Cardiac muscle cell (in vitro differentiated cells and primary cell): ENCODE results near the gene NFASC. TPM values are rescaled to one million over a fixed set of nuclear protein-coding genes. Genes with fewer than 3 reads are reported as not detected.

Experiments used
- DNase-seq, 2 donors: peaks; one replicate each; pipeline versions ENCODE4 v3.0.0 to v3.0.0-alpha.2; 2010 to 2017; ENCODE audit warnings: low read depth in 1 of 2, low spot score in 1 of 2
- H3K27ac ChIP-seq: fragments of 200-600 bp; sonication (generic); 2 replicates; pipeline ENCODE4 v1.5.1; 2016
- H3K27me3 ChIP-seq: fragments of 200-600 bp; sonication (generic); 2 replicates; pipeline ENCODE4 v1.6.0; 2016; ENCODE audit warnings: control low read depth
- H3K36me3 ChIP-seq: fragments of 200-600 bp; sonication (generic); 2 replicates; pipeline ENCODE4 v1.5.1; 2016; ENCODE audit warnings: control low read depth
- H3K4me1 ChIP-seq: fragments of 200-600 bp; sonication (generic); 2 replicates; pipeline ENCODE4 v1.8.1; 2017; ENCODE audit warnings: low read depth, mild to moderate bottlenecking, mixed run types
- H3K4me3 ChIP-seq: fragments of 200-600 bp; sonication (generic); 2 replicates; pipeline ENCODE4 v1.5.1; 2016; ENCODE audit warnings: mild to moderate bottlenecking
- H3K9me3 ChIP-seq: fragments of 200-600 bp; sonication (generic); 2 replicates; pipeline ENCODE4 v1.5.1; 2017; ENCODE audit warnings: low read depth, mild to moderate bottlenecking, control low read depth
- CTCF ChIP-seq: IDR thresholded peaks from 2 replicates; pipeline ENCODE4 v1.5.1; 2012; ENCODE audit warnings: low read depth, mild to moderate bottlenecking, low read length
- polyA plus RNA-seq: library from polyadenylated mRNA; unstranded; fragments of >200 nt; fragmentation: Nextera tagmentation; extraction: Ambion mirVana; gene quantifications from 2 replicates; pipeline ENCODE4 v1.2.1, GENCODE V29; 2016
- total RNA-seq: library from RNA; depleted of rRNA; stranded (reverse); fragments of >200 nt; gene quantifications from 2 replicates; pipeline ENCODE4 v1.2.3, GENCODE V29; 2016

Gene NFASC
- total and polyA plus RNA-seq, 2 experiments from 2014 or later: 0.63 TPM; not detected in 1

GRCh38 chr1:205012391-205013140, 141.9 kb downstream of the NFASC start:
- Histone ChIP-seq H3K4me1 (no peaks in the 10 kb centered on the region), H3K36me3 (no peaks in the 10 kb centered on the region), H3K27ac (no peak overlapping the region), H3K4me3 (no peak overlapping the region), H3K9me3 (no peaks in the 10 kb centered on the region), H3K27me3 (no peaks in the 10 kb centered on the region)
- no peak for TF ChIP-seq CTCF
- no peak for DNase-seq

DNA sequence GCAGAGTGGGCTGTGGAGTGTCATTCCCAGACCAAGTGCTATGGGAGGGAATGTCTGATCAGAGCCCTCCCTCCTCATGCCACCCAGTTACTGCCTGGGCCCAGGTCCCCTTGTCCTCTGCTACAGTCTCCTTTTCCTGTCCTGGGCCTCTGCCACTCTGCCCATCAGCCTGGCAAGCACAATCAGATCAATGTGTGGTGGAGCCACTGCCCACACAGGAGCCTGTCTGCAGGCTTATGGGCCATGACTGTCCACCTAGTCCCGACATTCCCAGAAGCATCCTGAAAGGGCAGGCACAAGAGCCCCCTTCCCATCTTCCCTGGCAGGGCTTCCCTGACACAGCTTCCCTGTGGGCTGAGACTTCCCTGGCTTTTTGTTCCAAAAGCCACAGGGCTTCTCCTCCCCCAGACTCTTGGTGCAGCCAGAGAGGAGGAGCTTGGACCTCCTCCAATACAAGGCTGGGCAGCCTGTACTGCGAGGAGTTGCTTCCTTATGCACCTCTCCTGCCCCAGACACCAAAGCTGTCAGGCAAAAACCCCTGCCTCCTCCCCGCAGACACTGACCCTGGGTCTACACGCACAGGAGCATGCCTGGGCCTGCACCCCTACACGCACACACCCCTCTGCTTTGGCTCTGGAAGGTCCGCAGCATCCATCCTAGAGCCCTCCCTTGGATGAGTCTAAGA, 143.2 kb downstream of the NFASC start:
- Histone ChIP-seq H3K27me3 (no peaks in the 10 kb centered on the region), H3K9me3 (no peaks in the 10 kb centered on the region), H3K4me1 (no peaks in the 10 kb centered on the region), H3K36me3 (no peaks in the 10 kb centered on the region), H3K4me3 (no peak overlapping the region), H3K27ac (no peak overlapping the region)
- no peak for TF ChIP-seq CTCF
- DNase-seq: peak; percentile 23 to 76

GRCh38 chr1:205014783-205015182, 144.1 kb downstream of the NFASC start:
- Histone ChIP-seq H3K9me3 (no peaks in the 10 kb centered on the region), H3K27me3 (peaks cover 3% of the 10 kb centered on the region), H3K4me3 (no peak overlapping the region), H3K36me3 (no peaks in the 10 kb centered on the region), H3K4me1 (no peaks in the 10 kb centered on the region), H3K27ac (no peak overlapping the region)
- TF ChIP-seq CTCF: no peak
- no peak for DNase-seq

GRCh38 chr1:205015241-205015640, 144.6 kb downstream of the NFASC start:
- no peak overlapping the region for H3K4me3 ChIP-seq
- no peaks in the 10 kb centered on the region for H3K36me3 ChIP-seq
- DNase-seq: no peak
- peaks cover 3% of the 10 kb centered on the region for H3K27me3 ChIP-seq
- H3K27ac ChIP-seq: no peak overlapping the region
- no peak for TF ChIP-seq CTCF
- no peaks in the 10 kb centered on the region for H3K4me1 ChIP-seq
- H3K9me3 ChIP-seq: no peaks in the 10 kb centered on the region

GRCh38 chr1:205016075-205016474, 145.4 kb downstream of the NFASC start:
- Histone ChIP-seq H3K4me1 (no peaks in the 10 kb centered on the region), H3K4me3 (no peak overlapping the region), H3K9me3 (no peaks in the 10 kb centered on the region), H3K36me3 (no peaks in the 10 kb centered on the region), H3K27me3 (peaks cover 3% of the 10 kb centered on the region), H3K27ac (no peak overlapping the region)
- TF ChIP-seq CTCF: no peak
- DNase-seq: no peak
